H1 (cell line): ENCODE data around the gene CLPX. TPM values are rescaled to one million over a fixed set of nuclear protein-coding genes. Genes with fewer than 3 reads are reported as not detected.
"Not testable (repeated sequence)": the region's sequence is repeated elsewhere in the genome, so short reads cannot be mapped to it uniquely, and the experiment has no call there.

Experiments used
- CTCF ChIA-PET: fragments of 300-600 bp; sonication (Branson Sonifier 250); formaldehyde crosslinking; loops from one replicate; lab custom pipeline; 2021; ENCODE audit not compliant: partially characterized antibody; lab: Charles Lee
- POLR2A ChIA-PET: fragments of 300-600 bp; sonication (Branson Sonifier 250); formaldehyde crosslinking; loops from one replicate; lab custom pipeline; 2021; ENCODE audit warnings: inconsistent platforms; ENCODE audit not compliant: partially characterized antibody; lab: Charles Lee
- DNase-seq, 2 experiments: peaks; one replicate each; pipeline versions ENCODE4 v3.0.0 to v3.0.0-alpha.2; 2010 to 2022; ENCODE audit warnings: low spot score in 2 of 2, low read depth in 1 of 2, mixed read lengths in 1 of 2
- FAIRE-seq: peaks from 2 replicates; lab custom pipeline; 2011; peaks lifted over from hg19 to GRCh38; lab: Jason Lieb, UNC
- H2AFZ ChIP-seq: 2 replicates; pipeline ENCODE4 v1.8.1; 2012; ENCODE audit warnings: low read length, inconsistent platforms
- H2AK5ac ChIP-seq: 2 replicates; pipeline ENCODE4 v1.6.1; 2013; ENCODE audit warnings: low read depth, low read length
- H2BK120ac ChIP-seq: replicated peaks from 2 replicates; pipeline ENCODE3; 2013; ENCODE audit warnings: low read depth, low read length, inconsistent platforms
- H2BK12ac ChIP-seq: 2 replicates; pipeline ENCODE4 v1.6.1; 2013; ENCODE audit warnings: low read depth, low read length
- H2BK15ac ChIP-seq: 2 replicates; pipeline ENCODE4 v1.6.1; 2013; ENCODE audit warnings: low read length
- H2BK20ac ChIP-seq: 2 replicates; pipeline ENCODE4 v1.6.1; 2013; ENCODE audit warnings: low read length
- H2BK5ac ChIP-seq: 2 replicates; pipeline ENCODE4 v1.6.1; 2013; ENCODE audit warnings: low read depth, low read length
- H3K14ac ChIP-seq: 2 replicates; pipeline ENCODE4 v1.6.1; 2013; ENCODE audit warnings: inconsistent platforms; ENCODE audit not compliant: insufficient read length
- H3K18ac ChIP-seq: 2 replicates; pipeline ENCODE4 v1.6.1; 2013; ENCODE audit warnings: low read length; ENCODE audit errors: extremely low read depth
- H3K23ac ChIP-seq: 2 replicates; pipeline ENCODE4 v1.6.1; 2013; ENCODE audit warnings: inconsistent platforms; ENCODE audit not compliant: insufficient read length
- H3K23me2 ChIP-seq: 2 replicates; pipeline ENCODE4 v1.6.1; 2013; ENCODE audit warnings: low read depth, low read length
- H3K27ac ChIP-seq: 2 replicates; pipeline ENCODE4 v1.6.1; 2011; ENCODE audit warnings: low read depth, low read length, inconsistent platforms
- H3K27me3 ChIP-seq, 4 experiments: replicated peaks in 1 of 4; 1 replicate in 1 of 4; 2 replicates in 3 of 4; pipeline versions ENCODE4 v1.6.1 to v1.8.1; 2011 to 2013; ENCODE audit warnings: low read length in 3 of 4, mild to moderate bottlenecking in 3 of 4, inconsistent platforms in 2 of 4, mixed read lengths in 2 of 4, moderate library complexity in 1 of 4; ENCODE audit not compliant: control insufficient read depth in 3 of 4, insufficient read depth in 3 of 4; ENCODE audit errors: extremely low read depth in 1 of 4
- H3K36me3 ChIP-seq, 4 experiments: 2 replicates each; pipeline versions ENCODE4 v1.6.1 to v1.8.1; 2011 to 2013; ENCODE audit warnings: mild to moderate bottlenecking in 4 of 4, low read length in 3 of 4, moderate library complexity in 2 of 4, control low read depth in 1 of 4, inconsistent platforms in 1 of 4; ENCODE audit not compliant: insufficient read depth in 4 of 4, control insufficient read depth in 2 of 4
- H3K4ac ChIP-seq: replicated peaks from 2 replicates; pipeline ENCODE3; 2013; ENCODE audit warnings: low read length, low read depth, mixed read lengths, inconsistent platforms; ENCODE audit not compliant: insufficient read length
- H3K4me1 ChIP-seq, 4 experiments: replicated peaks in 1 of 4; 1 replicate in 1 of 4; 2 replicates in 3 of 4; pipeline versions ENCODE4 v1.6.1 to v1.8.1; 2011 to 2013; ENCODE audit warnings: low read length in 3 of 4, inconsistent platforms in 2 of 4, mixed read lengths in 1 of 4; ENCODE audit not compliant: insufficient read depth in 4 of 4, control insufficient read depth in 3 of 4
- H3K4me2 ChIP-seq, 2 experiments: 2 replicates each; pipeline versions ENCODE4 v1.6.1 to v1.8.1; 2011 to 2013; ENCODE audit warnings: low read depth in 2 of 2, low read length in 2 of 2, control low read depth in 1 of 2, inconsistent platforms in 1 of 2, mild to moderate bottlenecking in 1 of 2; ENCODE audit not compliant: insufficient read depth in 1 of 2
- H3K4me3 ChIP-seq, 4 experiments: fragments of 200-600, 300-600 bp in 1 of 4; sonication (generic), shearing (Covaris generic), sonication (Bioruptor Twin) in 1 of 4; 2 replicates each; pipeline versions ENCODE4 v1.5.1 to v1.8.1; 2011 to 2016; ENCODE audit warnings: low read length in 4 of 4, low read depth in 3 of 4, control low read depth in 2 of 4, inconsistent platforms in 2 of 4, mild to moderate bottlenecking in 2 of 4, mixed read lengths in 1 of 4, moderate library complexity in 1 of 4; ENCODE audit not compliant: insufficient read depth in 2 of 4; ENCODE audit errors: extremely low read depth in 1 of 4
- H3K56ac ChIP-seq: replicated peaks from 2 replicates; pipeline ENCODE3; 2013; ENCODE audit warnings: low read depth, mild to moderate bottlenecking, mixed read lengths, low read length, inconsistent platforms; ENCODE audit not compliant: insufficient read length
- H3K79me1 ChIP-seq: 2 replicates; pipeline ENCODE4 v1.6.1; 2013; ENCODE audit warnings: low read depth, low read length, control low read depth
- H3K79me2 ChIP-seq, 2 experiments: 2 replicates each; pipeline versions ENCODE4 v1.6.1 to v1.8.1; 2012 to 2013; ENCODE audit warnings: low read length in 2 of 2, mild to moderate bottlenecking in 2 of 2, inconsistent platforms in 1 of 2; ENCODE audit not compliant: insufficient read depth in 2 of 2, control insufficient read depth in 1 of 2
- H3K9ac ChIP-seq, 4 experiments: replicated peaks in 1 of 4; 1 replicate in 1 of 4; 2 replicates in 3 of 4; pipeline versions ENCODE4 v1.6.1 to v1.8.1; 2011 to 2013; ENCODE audit warnings: low read depth in 3 of 4, low read length in 3 of 4, control low read depth in 2 of 4, mild to moderate bottlenecking in 2 of 4, moderate library complexity in 2 of 4, inconsistent platforms in 1 of 4; ENCODE audit errors: extremely low read depth in 1 of 4
- H3K9me3 ChIP-seq, 2 experiments: 2 replicates each; pipeline versions ENCODE4 v1.6.1 to v1.8.1; 2012 to 2013; ENCODE audit warnings: mild to moderate bottlenecking in 2 of 2, moderate library complexity in 2 of 2, control low read depth in 1 of 2, inconsistent platforms in 1 of 2, low read depth in 1 of 2, low read length in 1 of 2, mixed read lengths in 1 of 2; ENCODE audit not compliant: insufficient read depth in 2 of 2
- H4K20me1 ChIP-seq, 2 experiments: replicated peaks in 1 of 2; 2 replicates each; pipeline versions ENCODE3 to v1.8.1; 2011 to 2013; ENCODE audit warnings: inconsistent platforms in 2 of 2, low read length in 2 of 2, mild to moderate bottlenecking in 1 of 2; ENCODE audit not compliant: insufficient read depth in 2 of 2, control insufficient read depth in 1 of 2
- H4K5ac ChIP-seq: 2 replicates; pipeline ENCODE4 v1.6.1; 2013; ENCODE audit warnings: low read length, low read depth, mixed read lengths, inconsistent platforms; ENCODE audit not compliant: insufficient read length
- H4K8ac ChIP-seq: 2 replicates; pipeline ENCODE4 v1.8.0; 2013; ENCODE audit warnings: mild to moderate bottlenecking, moderate library complexity, low read length, inconsistent platforms; ENCODE audit not compliant: insufficient read depth; ENCODE audit errors: extremely low read depth
- H4K91ac ChIP-seq: replicated peaks from 2 replicates; pipeline ENCODE3; 2013; ENCODE audit warnings: low read length, mixed read lengths, inconsistent platforms; ENCODE audit not compliant: insufficient read length
- WGBS, 2 experiments: shearing (Covaris generic) in 1 of 2; methylation state at CpG; one replicate each; pipeline versions ENCODE4 v1.1.6 to v1.1.7; 2013 to 2015; ENCODE audit warnings: low lambda C conversion rate in 2 of 2, mixed read lengths in 2 of 2, inconsistent platforms in 1 of 2, low coverage in 1 of 2, missing lambda C conversion rate in 1 of 2; ENCODE audit not compliant: insufficient replicate concordance in 2 of 2, insufficient coverage in 1 of 2, insufficient read length in 1 of 2; ENCODE audit errors: extremely low coverage in 1 of 2, missing lambda C conversion rate in 1 of 2; 5-methylcytosine and 5-hydroxymethylcytosine counted together
- polyA plus RNA-seq, 7 experiments: library from polyadenylated mRNA; depleted of rRNA in 3 of 7; stranded (reverse) in 5 of 7; unstranded in 2 of 7; fragments of >200 nt in 5 of 7; fragments of 200-250 nt in 2 of 7; gene quantifications; 1 replicate in 5 of 7; 2 replicates in 1 of 7; 4 replicates in 1 of 7; pipeline versions ENCODE4 v1.2.1 to v1.2.3, GENCODE V29; 2011 to 2013; ENCODE audit warnings: missing spikeins in 2 of 7, mixed read lengths in 2 of 7
- total RNA-seq: library from RNA; stranded (reverse); fragmentation: NEBNext Ultra II Directional; extraction: Animal tissue kit (Norgen Biotek cat#: 25700); gene quantifications from 2 replicates; pipeline ENCODE4 v1.2.1, GENCODE V29; 2021

Gene CLPX
- total and polyA plus RNA-seq, 2 of the 8 experiments (the other 6 are each of a cell fraction or from before 2014, with no cell fraction given) = 10.5 to 53.6 TPM

DNA sequence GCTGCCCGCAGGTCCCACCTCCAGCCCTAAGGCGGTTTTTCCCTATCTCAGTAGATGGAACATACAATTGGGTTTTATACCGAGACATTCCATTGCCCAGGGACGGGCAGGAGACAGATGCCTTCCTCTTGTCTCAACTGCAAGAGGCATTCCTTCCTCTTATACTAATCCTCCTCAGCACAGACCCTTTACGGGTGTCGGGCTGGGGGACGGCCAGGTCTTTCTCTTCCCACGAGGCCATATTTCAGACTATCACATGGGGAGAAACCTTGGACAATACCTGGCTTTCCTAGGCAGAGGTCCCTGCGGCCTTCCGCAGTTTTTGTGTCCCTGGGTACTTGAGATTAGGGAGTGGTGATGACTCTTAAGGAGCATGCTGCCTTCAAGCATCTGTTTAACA is 41.8 kb upstream of the CLPX start:
- H3K4me3 ChIP-seq, H3K23ac ChIP-seq, H3K27ac ChIP-seq, H2BK20ac ChIP-seq, H3K9ac ChIP-seq, H3K23me2 ChIP-seq, H3K79me1 ChIP-seq, H3K79me2 ChIP-seq, H2BK15ac ChIP-seq, H2BK12ac ChIP-seq, H2AK5ac ChIP-seq, H4K91ac ChIP-seq, H4K8ac ChIP-seq, H2BK120ac ChIP-seq, H3K56ac ChIP-seq, H3K36me3 ChIP-seq, H3K27me3 ChIP-seq, H3K14ac ChIP-seq, FAIRE-seq, H4K5ac ChIP-seq, H4K20me1 ChIP-seq, H3K18ac ChIP-seq, H2AFZ ChIP-seq, H3K4me2 ChIP-seq, DNase-seq, H3K9me3 ChIP-seq, CTCF ChIA-PET, H3K4ac ChIP-seq, H3K4me1 ChIP-seq, H2BK5ac ChIP-seq: not testable (repeated sequence)
- POLR2A ChIA-PET = interaction anchor here (1.0 kb wide), 1 partner anchor 78 kb away, joined by 4 read pairs; the partner anchor contains the start of gene RNU5B-1
- WGBS, 2 experiments = 85% methylated on average over 4 of the region's 10 CpGs; no CpG with 5 or more reads in 1 of the 2 experiments
